ENCODE measurements around the gene ANKRD31.

GRCh38 chr5:75225506-75225905 lies 11.2 kb downstream of the ANKRD31 start:
- TF ChIP-seq CTCF (IDR thresholded peaks at IDR 0.05) (no peak), POLR2A (IDR thresholded peaks at IDR 0.05) (no peak), POLR2AphosphoS5 (IDR thresholded peaks at IDR 0.05) (no peak)
